Measurements from ENCODE around the gene FBRSL1.

GRCh38 chr12:132448463-132448820 is 41.5 kb upstream of the FBRSL1 start:
- no peak for TF ChIP-seq POLR2A (IDR thresholded peaks at IDR 0.05; ENCODE audit: low read length)
- no peak for TF ChIP-seq GATA1 (IDR thresholded peaks at IDR 0.05; ENCODE audit: low read depth, low read length)

Measured in erythroblast (primary cell).